IPS-20b (cell line): ENCODE results near the gene PLXNA1.

Experiments
- H3K27ac ChIP-seq: one replicate; pipeline ENCODE4 v1.5.1; 2013; ENCODE audit warnings: low read length
- H3K27me3 ChIP-seq: 2 replicates; pipeline ENCODE4 v1.6.1; 2013; ENCODE audit warnings: mild to moderate bottlenecking, low read length, inconsistent platforms; ENCODE audit not compliant: insufficient read depth
- H3K36me3 ChIP-seq: 2 replicates; pipeline ENCODE4 v1.6.1; 2013; ENCODE audit warnings: low read depth, mild to moderate bottlenecking, inconsistent platforms, low read length, moderate library complexity; ENCODE audit not compliant: insufficient read depth
- H3K4me1 ChIP-seq: 2 replicates; pipeline ENCODE4 v1.6.1; 2013; ENCODE audit warnings: mild to moderate bottlenecking, control low read depth, inconsistent platforms, low read length, moderate library complexity; ENCODE audit not compliant: insufficient read depth
- H3K4me3 ChIP-seq: 2 replicates; pipeline ENCODE4 v1.5.1; 2013; ENCODE audit warnings: mild to moderate bottlenecking, low read length, inconsistent platforms
- H3K9ac ChIP-seq: 2 replicates; pipeline ENCODE4 v1.6.1; 2013; ENCODE audit warnings: low read depth, mild to moderate bottlenecking, inconsistent platforms, low read length, moderate library complexity
- H3K9me3 ChIP-seq: 2 replicates; pipeline ENCODE4 v1.6.1; 2013; ENCODE audit warnings: mild to moderate bottlenecking, low read depth, low read length, inconsistent platforms; ENCODE audit not compliant: insufficient read depth

The PLXNA1 gene

DNA sequence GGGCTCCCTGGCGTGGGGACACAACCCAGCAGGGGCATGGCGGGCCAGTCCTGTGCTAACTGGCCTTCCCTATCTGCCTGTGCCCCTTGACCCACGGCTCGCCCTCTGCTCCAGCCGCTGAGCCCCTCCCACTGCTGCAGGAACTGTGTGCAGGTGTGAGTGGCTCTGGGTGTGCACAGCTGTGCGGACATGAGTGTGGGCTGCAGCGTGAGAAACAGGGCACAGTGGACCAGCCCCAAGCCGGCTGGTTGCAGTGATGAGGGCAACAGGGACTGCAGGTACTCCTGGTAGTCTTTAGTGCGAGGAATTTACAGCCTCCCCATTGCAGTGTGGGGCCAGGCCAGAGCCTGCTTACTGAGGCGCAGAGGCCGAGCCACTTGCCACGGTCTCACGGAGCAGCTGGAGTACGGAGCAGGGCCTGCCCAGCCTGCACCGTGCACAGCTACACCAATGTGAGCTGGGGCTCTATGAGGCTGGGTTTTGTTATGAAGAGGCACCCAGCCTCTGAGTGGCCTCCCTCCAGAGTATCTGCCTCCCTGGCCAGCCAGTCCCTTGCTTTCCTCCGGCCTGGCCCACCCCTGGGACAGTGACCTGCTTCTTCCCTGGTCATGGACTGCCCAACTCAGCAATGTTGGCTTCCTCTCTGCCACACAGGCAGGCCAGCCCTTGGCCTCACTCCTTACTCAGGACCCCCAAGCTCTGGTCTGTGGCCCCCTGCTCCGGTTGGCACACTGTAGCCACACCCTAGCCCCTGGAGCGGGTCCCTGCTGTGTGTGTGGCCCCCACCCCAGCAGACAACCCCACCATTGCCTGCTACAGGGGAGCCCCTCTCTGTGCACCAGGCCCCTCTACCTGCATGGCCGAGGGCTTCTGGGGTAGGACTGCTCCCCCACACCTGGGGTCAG is 47.8 kb downstream of the PLXNA1 start:
- Histone ChIP-seq H3K27ac (no peak overlapping the region), H3K4me3 (no peak overlapping the region), H3K27me3 (no peaks in the 10 kb centered on the region), H3K4me1 (no peaks in the 10 kb centered on the region), H3K36me3 (peaks cover 55% of the 10 kb centered on the region), H3K9me3 (no peaks in the 10 kb centered on the region), H3K9ac (no peak overlapping the region)

DNA sequence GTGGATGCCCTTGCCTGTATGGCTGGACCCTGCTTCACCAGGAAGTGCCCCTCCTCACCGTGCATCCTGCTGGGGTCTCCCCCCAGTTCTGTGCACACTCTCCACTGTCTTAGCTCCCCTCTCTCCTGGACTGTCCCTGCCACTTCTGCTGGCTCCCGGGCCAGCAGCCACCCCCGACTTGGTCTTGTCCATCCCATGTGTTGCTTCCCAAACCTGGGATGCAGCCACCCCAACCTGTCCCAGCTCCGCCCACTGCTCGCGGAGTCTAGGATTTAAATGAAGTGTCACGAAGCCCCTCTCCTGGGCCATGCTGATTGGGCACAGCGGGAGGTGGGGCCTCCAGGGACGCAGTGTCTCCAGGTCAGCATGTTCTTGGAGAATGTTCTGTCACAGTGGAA is 48.5 kb downstream of the PLXNA1 start:
- no peak overlapping the region for H3K9ac ChIP-seq

DNA sequence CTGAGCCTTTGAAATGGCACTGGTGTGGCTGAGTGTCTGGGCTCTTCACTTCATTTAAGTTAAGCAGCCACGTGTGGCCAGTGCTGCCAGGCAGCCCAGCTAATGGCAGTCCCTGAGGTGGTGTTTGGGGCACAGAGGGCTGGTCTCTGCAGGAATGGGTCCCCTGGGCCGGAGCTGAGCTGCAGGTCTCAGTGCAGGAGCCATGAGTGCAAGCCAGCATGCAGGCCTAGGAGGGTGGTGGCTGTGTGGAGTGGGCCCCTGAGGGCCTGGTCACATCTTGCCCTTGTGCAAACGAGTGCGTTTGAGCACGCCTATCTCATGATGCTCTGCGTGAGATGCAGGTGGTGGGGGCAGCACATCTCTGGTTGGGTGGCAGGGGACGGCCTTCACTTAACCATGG is 48.9 kb downstream of the PLXNA1 start:
- Histone ChIP-seq H3K4me3 (no peak overlapping the region), H3K36me3 (peaks cover 46% of the 10 kb centered on the region), H3K9ac (no peak overlapping the region), H3K9me3 (no peaks in the 10 kb centered on the region), H3K27me3 (no peaks in the 10 kb centered on the region), H3K27ac (no peak overlapping the region), H3K4me1 (no peaks in the 10 kb centered on the region)

More for the DNA sequence above, 48.5 kb downstream of the PLXNA1 start:
- H3K4me3 ChIP-seq: no peak overlapping the region
- no peaks in the 10 kb centered on the region for H3K4me1 ChIP-seq
- peaks cover 51% of the 10 kb centered on the region for H3K36me3 ChIP-seq
- H3K27me3 ChIP-seq: no peaks in the 10 kb centered on the region
- H3K9me3 ChIP-seq: no peaks in the 10 kb centered on the region
- H3K27ac ChIP-seq: no peak overlapping the region

DNA sequence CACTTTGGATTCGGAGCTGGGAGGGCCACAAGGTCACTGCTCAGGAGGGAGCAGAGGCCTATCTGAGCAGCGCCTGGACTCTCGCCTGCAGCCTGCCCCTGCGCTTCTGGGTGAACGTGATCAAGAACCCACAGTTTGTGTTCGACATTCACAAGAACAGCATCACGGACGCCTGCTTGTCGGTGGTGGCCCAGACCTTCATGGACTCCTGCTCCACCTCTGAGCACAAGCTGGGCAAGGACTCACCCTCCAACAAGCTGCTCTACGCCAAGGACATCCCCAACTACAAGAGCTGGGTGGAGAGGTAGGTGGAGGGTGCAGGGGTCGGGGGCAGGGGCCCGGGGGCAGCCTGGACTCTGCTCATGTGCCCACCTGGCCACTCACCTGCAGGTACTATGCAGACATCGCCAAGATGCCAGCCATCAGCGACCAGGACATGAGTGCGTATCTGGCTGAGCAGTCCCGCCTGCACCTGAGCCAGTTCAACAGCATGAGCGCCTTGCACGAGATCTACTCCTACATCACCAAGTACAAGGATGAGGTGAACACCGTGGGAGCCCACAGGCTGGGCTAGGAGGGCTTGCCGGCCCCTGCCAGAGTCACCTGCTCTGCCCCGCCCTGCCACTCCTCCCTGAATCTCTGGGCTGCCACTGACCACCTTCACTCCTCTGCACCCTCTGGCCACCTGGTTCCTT is 49.5 kb downstream of the PLXNA1 start:
- Histone ChIP-seq H3K27ac (no peak overlapping the region), H3K4me3 (no peak overlapping the region), H3K9ac (no peak overlapping the region), H3K9me3 (no peaks in the 10 kb centered on the region), H3K4me1 (no peaks in the 10 kb centered on the region), H3K36me3 (peaks cover 44% of the 10 kb centered on the region), H3K27me3 (no peaks in the 10 kb centered on the region)
